Effector memory CD8-positive, alpha-beta T cell (primary cell): ENCODE data around the gene PRIM1.
"Not testable (repeated sequence)": the region's sequence is repeated elsewhere in the genome, so short reads cannot be mapped to it uniquely, and the experiment has no call there.

Experiments
- ATAC-seq: fragments of 150-1000 bp; cut with Tn5 transposase; replicated peaks from 2 replicates; pipeline ENCODE4 v1.10.0; 2021; ENCODE audit warnings: mild to moderate bottlenecking, moderate library complexity
- DNase-seq, 3 experiments: peaks; one replicate each; pipeline ENCODE4 v3.0.0; 2021
- H3K27ac Mint-ChIP-seq, 2 donors: one replicate each; pipeline ENCODE4 v1.8.0; 2022; ENCODE audit warnings: mild to moderate bottlenecking in 2 of 2, mixed read lengths in 2 of 2, moderate library complexity in 2 of 2
- H3K27me3 Mint-ChIP-seq, 2 donors: one replicate each; pipeline ENCODE4 v1.8.0; 2022; ENCODE audit warnings: mixed read lengths in 2 of 2
- H3K36me3 Mint-ChIP-seq: one replicate; pipeline ENCODE4 v1.8.0; 2022; ENCODE audit warnings: mild to moderate bottlenecking, moderate library complexity, mixed read lengths; ENCODE audit not compliant: insufficient read depth
- H3K4me1 Mint-ChIP-seq, 2 donors: one replicate each; pipeline ENCODE4 v1.8.0; 2022; ENCODE audit warnings: low read depth in 2 of 2, mixed read lengths in 2 of 2
- H3K4me3 Mint-ChIP-seq, 2 donors: one replicate each; pipeline ENCODE4 v1.8.0; 2022; ENCODE audit warnings: mild to moderate bottlenecking in 2 of 2, mixed read lengths in 2 of 2, moderate library complexity in 2 of 2
- H3K9me3 Mint-ChIP-seq, 2 donors: one replicate each; pipeline ENCODE4 v1.8.0; 2022; ENCODE audit warnings: mixed read lengths in 2 of 2

The PRIM1 gene

DNA sequence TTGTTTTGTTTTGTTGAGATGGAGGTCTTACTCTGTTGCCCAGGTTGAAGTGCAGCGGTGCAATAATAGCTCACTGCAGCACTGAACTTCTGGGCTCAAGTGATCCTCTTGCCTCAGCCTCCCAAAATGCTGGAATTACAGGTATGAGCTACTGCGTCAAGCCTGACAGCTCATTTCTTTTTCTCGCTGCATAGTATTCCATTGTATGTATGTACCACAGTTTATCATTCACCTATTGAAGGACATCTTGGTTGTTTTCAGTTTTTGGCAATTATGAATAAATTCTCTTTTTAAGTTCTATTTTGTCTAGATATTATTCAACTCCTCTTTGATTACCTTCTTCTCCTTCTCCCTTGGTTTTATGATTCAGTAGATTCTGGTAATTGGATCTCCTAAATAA, 24.5 kb upstream of the PRIM1 start:
- no peaks in the 10 kb centered on the region for H3K9me3 Mint-ChIP-seq
- ATAC-seq (no peak), DNase-seq (no peak)
- H3K27ac Mint-ChIP-seq = no peak overlapping the region
- H3K4me1 Mint-ChIP-seq = no peaks in the 10 kb centered on the region
- no peaks in the 10 kb centered on the region for H3K27me3 Mint-ChIP-seq
- H3K4me3 Mint-ChIP-seq = no peak overlapping the region
- H3K36me3 Mint-ChIP-seq = peaks cover 3% of the 10 kb centered on the region

- Mint-ChIP-seq H3K4me3 (no peak overlapping the region), H3K27ac (no peak overlapping the region), H3K27me3 (no peaks in the 10 kb centered on the region), H3K4me1 (no peaks in the 10 kb centered on the region), H3K36me3 (no peaks in the 10 kb centered on the region), H3K9me3 (no peaks in the 10 kb centered on the region)
- DNase-seq (no peak), ATAC-seq (no peak)
These were observed 23.5 kb upstream of the PRIM1 start for GRCh38 chr12:56775638-56776037.

- no peaks in the 10 kb centered on the region for H3K27me3 Mint-ChIP-seq
- no peaks in the 10 kb centered on the region for H3K36me3 Mint-ChIP-seq
- no peaks in the 10 kb centered on the region for H3K4me1 Mint-ChIP-seq
- ATAC-seq = no peak
- no peak overlapping the region for H3K27ac Mint-ChIP-seq
- H3K4me3 Mint-ChIP-seq = no peak overlapping the region
- DNase-seq = no peak
- no peaks in the 10 kb centered on the region for H3K9me3 Mint-ChIP-seq
These were observed 21.0 kb upstream of the PRIM1 start for GRCh38 chr12:56773113-56773512.

DNA sequence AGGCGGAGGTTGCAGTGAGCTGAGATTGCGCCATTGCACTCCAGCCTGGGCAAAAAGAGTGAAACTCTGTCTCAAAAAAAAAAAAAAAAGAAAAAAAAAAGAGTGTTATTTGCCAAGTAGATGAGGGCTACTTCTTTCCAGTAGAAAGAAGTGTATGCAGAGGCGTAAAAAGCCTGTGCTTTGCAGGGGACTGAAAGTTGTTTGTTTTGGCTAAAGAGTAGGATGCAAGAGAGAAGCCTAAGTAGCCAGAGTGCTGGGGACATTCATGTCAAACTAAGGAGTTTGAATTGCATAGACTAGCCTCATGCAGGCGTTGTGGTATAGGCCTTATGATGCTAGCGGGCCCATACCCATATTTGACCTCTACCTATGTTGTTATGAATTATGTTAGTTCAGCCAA, 20.5 kb upstream of the PRIM1 start:
- no peak overlapping the region for H3K27ac Mint-ChIP-seq
- H3K4me1 Mint-ChIP-seq = no peaks in the 10 kb centered on the region
- DNase-seq (no peak), ATAC-seq (no peak)
- no peaks in the 10 kb centered on the region for H3K27me3 Mint-ChIP-seq
- H3K4me3 Mint-ChIP-seq = no peak overlapping the region
- no peaks in the 10 kb centered on the region for H3K9me3 Mint-ChIP-seq
- no peaks in the 10 kb centered on the region for H3K36me3 Mint-ChIP-seq

DNA sequence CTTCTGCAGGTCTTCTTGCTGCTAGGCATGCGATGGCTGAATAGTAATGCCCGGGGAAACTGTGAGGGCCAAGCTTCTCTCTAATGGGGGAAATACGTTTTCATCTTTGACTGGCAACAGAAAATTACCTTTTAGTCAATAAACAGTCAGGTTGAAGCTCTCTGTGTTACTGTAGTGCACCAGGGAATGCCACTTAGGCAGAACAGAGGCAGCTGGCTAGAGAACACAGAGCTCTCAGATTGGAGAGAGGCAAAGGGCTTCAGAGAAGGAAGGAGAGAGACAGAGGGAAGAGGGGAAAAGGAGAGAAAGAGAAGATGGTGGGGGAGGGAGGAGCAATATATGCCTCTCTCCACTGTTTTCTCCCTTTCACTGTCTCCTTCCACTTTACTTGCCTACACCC, 17.7 kb upstream of the PRIM1 start:
- Mint-ChIP-seq H3K27ac (no peak overlapping the region), H3K4me1 (no peaks in the 10 kb centered on the region)
- ATAC-seq = no peak

DNA sequence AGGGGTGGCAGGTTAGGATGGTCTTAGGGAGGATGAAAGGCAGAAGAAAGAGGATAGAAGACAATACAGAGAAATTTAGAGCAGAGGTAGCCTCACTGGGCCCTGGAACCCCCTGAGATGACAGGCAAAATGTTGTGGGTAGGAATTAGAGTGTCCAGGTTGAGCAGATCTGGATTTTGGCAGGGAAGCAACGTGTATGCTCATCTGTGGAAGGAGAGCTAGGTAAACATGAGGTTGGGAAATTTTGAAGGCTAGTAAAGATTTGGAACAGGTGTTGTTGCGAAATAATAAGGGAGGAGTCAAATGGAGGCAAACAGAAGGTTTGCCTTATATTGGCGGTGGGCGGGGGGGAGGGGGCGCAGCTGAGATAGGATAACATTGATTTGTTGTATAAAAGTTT, 16.3 kb upstream of the PRIM1 start:
- Mint-ChIP-seq H3K27me3 (no peaks in the 10 kb centered on the region), H3K27ac (no peak overlapping the region), H3K4me1 (no peaks in the 10 kb centered on the region), H3K4me3 (no peak overlapping the region), H3K9me3 (no peaks in the 10 kb centered on the region), H3K36me3 (no peaks in the 10 kb centered on the region)
- no peak for DNase-seq
- no peak for ATAC-seq

More for the DNA sequence above, 17.7 kb upstream of the PRIM1 start:
- H3K27me3 Mint-ChIP-seq = no peaks in the 10 kb centered on the region
- DNase-seq = no peak
- no peak overlapping the region for H3K4me3 Mint-ChIP-seq
- H3K36me3 Mint-ChIP-seq = no peaks in the 10 kb centered on the region
- no peaks in the 10 kb centered on the region for H3K9me3 Mint-ChIP-seq

GRCh38 chr12:56766535-56766934, 14.4 kb upstream of the PRIM1 start:
- Mint-ChIP-seq H3K36me3 (no peaks in the 10 kb centered on the region), H3K9me3 (no peaks in the 10 kb centered on the region), H3K4me3 (no peak overlapping the region), H3K27me3 (no peaks in the 10 kb centered on the region), H3K27ac (no peak overlapping the region), H3K4me1 (no peaks in the 10 kb centered on the region)
- peak; percentile 40 for ATAC-seq
- DNase-seq = no peak

DNA sequence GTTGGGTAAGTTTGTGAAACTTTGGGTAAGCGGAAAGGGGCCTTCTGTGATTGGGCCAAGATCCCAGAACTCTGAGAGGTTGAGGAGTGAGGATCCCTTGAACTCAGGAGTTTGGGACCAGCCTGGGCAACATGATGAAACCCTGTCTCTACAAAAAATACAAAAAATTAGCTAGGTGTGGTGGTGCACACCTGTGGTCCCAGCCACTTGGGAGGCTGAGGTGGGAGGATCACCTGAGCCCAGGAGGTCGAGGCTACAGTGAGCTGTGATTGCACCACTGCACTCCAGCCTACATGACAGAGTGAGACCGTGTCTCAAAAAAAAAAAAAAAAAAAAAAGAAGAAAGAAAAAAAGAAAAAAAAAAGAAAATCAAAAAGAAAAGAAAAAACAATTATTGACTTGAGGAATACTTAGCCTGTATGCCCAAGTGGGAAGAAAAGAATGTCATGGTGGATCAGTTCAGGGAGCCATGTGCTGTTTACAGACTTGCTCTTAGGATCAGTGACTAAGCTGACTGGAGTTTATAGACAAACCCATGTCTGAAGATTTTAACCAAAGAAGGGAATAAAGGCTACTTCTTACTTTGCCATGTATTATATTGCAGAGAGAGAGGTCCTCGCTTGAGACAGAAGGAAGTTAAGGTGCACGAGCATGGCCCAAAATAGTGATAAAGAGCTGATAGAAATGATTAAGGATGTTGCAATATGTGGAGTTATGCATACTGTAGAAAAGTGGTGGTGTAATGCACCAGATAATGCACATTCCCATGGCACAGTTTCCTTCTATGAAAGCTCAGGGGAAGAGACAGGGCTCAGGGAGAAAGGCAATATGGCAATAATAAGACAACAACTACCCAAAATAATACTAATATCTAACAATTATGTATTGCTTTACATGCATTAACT, 11.9 kb upstream of the PRIM1 start:
- no peaks in the 10 kb centered on the region for H3K36me3 Mint-ChIP-seq
- H3K27me3 Mint-ChIP-seq = peaks cover 7 to 9% of the 10 kb centered on the region in 2 donors
- DNase-seq = no peak
- no peaks in the 10 kb centered on the region for H3K4me1 Mint-ChIP-seq
- no peaks in the 10 kb centered on the region for H3K9me3 Mint-ChIP-seq
- no peak overlapping the region for H3K27ac Mint-ChIP-seq
- no peak overlapping the region for H3K4me3 Mint-ChIP-seq
- ATAC-seq = no peak

DNA sequence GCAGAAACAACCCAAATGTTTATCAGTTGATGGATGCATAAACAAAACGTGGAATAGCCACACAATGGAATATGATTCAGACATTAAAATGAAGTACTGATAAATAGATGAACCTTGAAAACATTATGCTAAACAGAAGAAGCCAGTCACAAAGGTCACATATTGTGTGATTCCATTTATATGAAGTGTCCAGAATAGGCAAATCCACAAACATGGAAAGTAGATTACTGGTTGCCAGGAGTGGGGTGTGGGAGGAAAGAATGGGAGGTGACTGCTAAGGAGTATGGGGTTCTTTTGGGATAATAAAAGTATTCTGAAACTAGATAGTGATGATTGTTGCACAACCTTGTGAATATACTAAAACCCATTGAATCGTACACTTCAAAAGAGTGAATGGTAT, 9.7 kb upstream of the PRIM1 start:
- no peak overlapping the region for H3K27ac Mint-ChIP-seq

DNA sequence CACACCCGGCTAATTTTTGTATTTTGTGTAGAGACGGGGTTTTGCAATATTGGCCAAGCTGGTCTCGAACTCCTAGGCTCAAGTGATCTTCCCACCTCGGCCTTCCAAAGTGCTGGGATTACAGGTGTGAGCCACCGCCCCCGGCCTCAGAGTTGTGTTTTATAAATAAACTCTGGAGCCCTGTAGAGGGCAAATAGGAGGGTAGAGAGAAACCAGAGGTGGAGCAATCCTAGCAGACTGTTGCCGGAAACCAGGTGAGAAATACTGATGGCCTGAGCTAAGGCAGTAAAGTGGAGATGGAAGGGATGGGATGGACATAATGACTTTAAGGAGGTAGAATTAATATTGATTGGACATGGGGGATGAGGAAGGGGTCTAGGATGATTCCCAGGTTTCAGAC, 8.3 kb upstream of the PRIM1 start:
- DNase-seq (no peak), ATAC-seq (no peak)
- no peak overlapping the region for H3K27ac Mint-ChIP-seq
- no peaks in the 10 kb centered on the region for H3K4me1 Mint-ChIP-seq
- H3K27me3 Mint-ChIP-seq = peaks cover 9 to 14% of the 10 kb centered on the region in 2 donors
- no peaks in the 10 kb centered on the region for H3K9me3 Mint-ChIP-seq
- no peak overlapping the region for H3K4me3 Mint-ChIP-seq
- no peaks in the 10 kb centered on the region for H3K36me3 Mint-ChIP-seq

More for the DNA sequence above, 9.7 kb upstream of the PRIM1 start:
- H3K4me1 Mint-ChIP-seq = no peaks in the 10 kb centered on the region
- H3K27me3 Mint-ChIP-seq = peaks cover 9 to 14% of the 10 kb centered on the region in 2 donors
- no peaks in the 10 kb centered on the region for H3K9me3 Mint-ChIP-seq
- H3K4me3 Mint-ChIP-seq = no peak overlapping the region
- no peaks in the 10 kb centered on the region for H3K36me3 Mint-ChIP-seq
- no peak for ATAC-seq
- no peak for DNase-seq

DNA sequence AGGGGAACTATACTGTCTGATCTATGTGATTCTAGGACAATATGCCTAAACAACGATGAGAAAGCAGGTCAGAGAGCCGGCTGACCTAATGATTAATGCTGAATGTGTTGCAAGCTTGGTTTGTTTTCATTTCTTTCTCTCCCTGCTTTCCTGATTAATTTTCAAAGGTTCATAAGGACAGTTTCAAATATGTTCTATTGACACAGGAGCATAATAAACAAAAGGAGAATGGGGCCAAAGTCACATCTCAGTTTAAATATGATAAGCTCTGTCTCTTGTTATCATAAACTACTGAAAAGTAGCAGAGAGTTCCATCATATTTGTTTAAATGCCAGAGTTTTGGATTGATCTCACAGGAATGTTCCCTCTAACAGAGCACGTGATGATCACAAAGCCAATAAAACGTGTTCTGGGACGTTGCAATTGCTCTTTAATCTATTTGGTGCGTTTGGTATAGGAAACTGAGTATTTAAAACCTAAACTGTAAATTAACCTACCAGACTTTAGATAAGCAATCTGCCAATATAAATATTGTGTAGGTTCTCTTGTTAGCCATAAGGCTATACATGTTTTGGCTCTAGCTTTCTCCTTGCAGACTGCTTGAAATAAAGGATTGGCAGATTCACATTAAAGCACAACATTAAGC, 7.3 kb upstream of the PRIM1 start:
- H3K27ac Mint-ChIP-seq = no peak overlapping the region
- no peak overlapping the region for H3K4me3 Mint-ChIP-seq
- peaks cover 9 to 14% of the 10 kb centered on the region in 2 donors for H3K27me3 Mint-ChIP-seq
- DNase-seq (no peak), ATAC-seq (no peak)
- H3K4me1 Mint-ChIP-seq = no peaks in the 10 kb centered on the region
- H3K9me3 Mint-ChIP-seq = no peaks in the 10 kb centered on the region
- no peaks in the 10 kb centered on the region for H3K36me3 Mint-ChIP-seq

DNA sequence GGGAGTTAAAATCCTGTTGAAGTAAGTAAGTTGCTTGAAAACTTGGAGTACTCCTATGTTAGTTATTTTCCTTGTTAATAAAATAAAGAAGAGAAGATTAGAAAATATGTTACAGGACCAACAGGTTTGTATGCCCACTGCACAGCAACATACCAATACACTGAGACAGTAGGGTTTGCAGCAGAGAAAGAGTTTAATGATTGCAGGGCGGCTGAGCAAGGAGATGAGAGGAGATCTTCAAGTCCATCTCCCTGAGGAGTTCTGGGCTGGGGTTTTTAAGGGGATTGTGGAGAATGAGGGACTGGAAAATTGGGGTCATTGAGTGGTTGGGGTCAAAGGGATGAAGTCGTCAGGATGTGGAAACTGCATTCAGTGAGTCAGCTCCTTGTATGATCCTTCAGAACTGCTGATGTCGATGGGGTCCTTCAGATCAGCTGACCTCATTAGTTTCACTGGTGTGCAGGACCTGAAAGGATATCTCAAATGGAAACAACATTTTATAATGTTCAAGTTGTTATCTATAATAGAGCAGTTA, 6.7 kb upstream of the PRIM1 start:
- Mint-ChIP-seq H3K4me3 (no peak overlapping the region), H3K4me1 (no peaks in the 10 kb centered on the region), H3K36me3 (no peaks in the 10 kb centered on the region), H3K9me3 (no peaks in the 10 kb centered on the region), H3K27ac (no peak overlapping the region), H3K27me3 (peaks cover 9 to 14% of the 10 kb centered on the region in 2 donors)
- DNase-seq = no peak
- no peak for ATAC-seq

DNA sequence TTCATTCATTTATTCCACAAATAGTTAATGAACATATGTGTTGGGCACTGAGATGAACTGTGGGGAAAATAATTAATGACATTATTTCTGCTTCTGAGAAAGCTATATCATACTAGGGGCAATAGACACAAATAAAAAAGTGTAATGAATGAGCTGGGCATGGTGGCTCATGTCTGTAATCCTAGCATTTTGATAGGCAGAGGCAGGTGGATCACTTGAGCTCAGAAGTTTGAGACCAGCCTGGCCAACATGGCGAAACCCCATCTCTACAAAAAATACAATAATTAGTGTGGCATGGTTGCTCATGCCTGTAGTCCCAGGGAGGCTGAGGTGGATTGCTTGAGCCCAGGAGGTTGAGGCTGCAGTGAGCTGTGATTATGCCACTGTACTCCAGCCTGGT, 5.8 kb upstream of the PRIM1 start:
- H3K4me1 Mint-ChIP-seq, DNase-seq, H3K27ac Mint-ChIP-seq, ATAC-seq, H3K9me3 Mint-ChIP-seq, H3K4me3 Mint-ChIP-seq, H3K36me3 Mint-ChIP-seq: not testable (repeated sequence)
- peaks cover 9 to 14% of the 10 kb centered on the region in 2 donors for H3K27me3 Mint-ChIP-seq

- Mint-ChIP-seq H3K36me3 (peaks cover 10% of the 10 kb centered on the region), H3K27ac (no peak overlapping the region), H3K27me3 (peaks cover 0 to 2% of the 10 kb centered on the region in 2 donors), H3K4me3 (peak overlapping the region in 1 of 2 donors; percentile 25), H3K9me3 (no peaks in the 10 kb centered on the region), H3K4me1 (peaks cover 9 to 23% of the 10 kb centered on the region in 2 donors)
- no peak for DNase-seq
- no peak for ATAC-seq
These were observed 1.4 kb upstream of the PRIM1 start for GRCh38 chr12:56753566-56753965.
